Measurements from ENCODE around the gene GAN.

- TF ChIP-seq CTCF (conservative IDR thresholded peaks at IDR 0.05 in 1 of 2, IDR thresholded peaks at IDR 0.05 in 1 of 2; ENCODE audit: low read depth in 1 of 2, low read length in 2 of 2) (no peak), EZH2 (IDR thresholded peaks at IDR 0.05; ENCODE audit: low read length, missing control alignments) (no peak)
Measured at GRCh38 chr16:81380932-81381331, 66.2 kb downstream of the GAN start.

Measured in fibroblast of lung (primary cell).